Smooth muscle cell (in vitro differentiated cells): ENCODE results near the gene LTBP1. TPM values are rescaled to one million over a fixed set of nuclear protein-coding genes. Genes with fewer than 3 reads are reported as not detected.
"Not testable (repeated sequence)": the region's sequence is repeated elsewhere in the genome, so short reads cannot be mapped to it uniquely, and the experiment has no call there.

Experiments used
- DNase-seq: peaks from one replicate; lab custom pipeline; 2025; ENCODE audit not compliant: unreplicated experiment; lab: John Stamatoyannopoulos, UW
- H2AFZ ChIP-seq: fragments of 200-600 bp; sonication (generic); 2 replicates; pipeline ENCODE4 v1.6.0; 2016; ENCODE audit warnings: antibody characterized with exemption, low read depth, mild to moderate bottlenecking
- H3F3A ChIP-seq: fragments of 200-600 bp; sonication (generic); 2 replicates; pipeline ENCODE4 v1.6.0; 2017; ENCODE audit warnings: antibody characterized with exemption, low read depth
- H3K27ac ChIP-seq: fragments of 200-600 bp; sonication (generic); 2 replicates; pipeline ENCODE4 v1.5.1; 2016; ENCODE audit warnings: low read depth, mild to moderate bottlenecking
- H3K27me3 ChIP-seq: fragments of 200-600 bp; sonication (generic); 2 replicates; pipeline ENCODE4 v1.6.1; 2016; ENCODE audit warnings: low read depth, mild to moderate bottlenecking
- H3K36me3 ChIP-seq: fragments of 200-600 bp; sonication (generic); 2 replicates; pipeline ENCODE4 v1.5.1; 2016; ENCODE audit warnings: low read depth
- H3K4me1 ChIP-seq: fragments of 200-600 bp; sonication (generic); 2 replicates; pipeline ENCODE4 v1.5.1; 2016; ENCODE audit warnings: low read depth
- H3K4me2 ChIP-seq: fragments of 200-600 bp; sonication (generic); 2 replicates; pipeline ENCODE4 v1.6.0; 2016; ENCODE audit warnings: mild to moderate bottlenecking
- H3K4me3 ChIP-seq: fragments of 200-600 bp; sonication (generic); 2 replicates; pipeline ENCODE4 v1.5.1; 2016; ENCODE audit warnings: mild to moderate bottlenecking
- H3K79me2 ChIP-seq: fragments of 200-600 bp; sonication (generic); 2 replicates; pipeline ENCODE4 v1.6.0; 2016; ENCODE audit warnings: low read depth, mild to moderate bottlenecking
- H3K9ac ChIP-seq: fragments of 200-600 bp; sonication (generic); 2 replicates; pipeline ENCODE4 v1.6.0; 2016; ENCODE audit warnings: low read depth
- H3K9me3 ChIP-seq: fragments of 200-600 bp; sonication (generic); replicated peaks from 2 replicates; pipeline ENCODE4 v1.5.1; 2016; ENCODE audit warnings: low read depth
- H4K20me1 ChIP-seq: fragments of 200-600 bp; sonication (generic); 2 replicates; pipeline ENCODE4 v1.6.0; 2016; ENCODE audit warnings: low read depth
- CTCF ChIP-seq: fragments of 200-600 bp; sonication (generic); IDR thresholded peaks from 2 replicates; pipeline ENCODE4 v1.5.1; 2017; ENCODE audit warnings: borderline replicate concordance, mild to moderate bottlenecking, antibody characterized with exemption; ENCODE audit not compliant: insufficient read depth, poor library complexity, severe bottlenecking
- WGBS: methylation state at CpG from one replicate; pipeline ENCODE4 v1.1.7; 2016; ENCODE audit warnings: low lambda C conversion rate; 5-methylcytosine and 5-hydroxymethylcytosine counted together
- polyA plus RNA-seq: library from polyadenylated mRNA; unstranded; fragments of >200 nt; fragmentation: Nextera tagmentation; extraction: Ambion mirVana; gene quantifications from 2 replicates; pipeline ENCODE4 v1.2.1, GENCODE V29; 2016
- total RNA-seq: library from RNA; depleted of rRNA; stranded (reverse); fragments of >200 nt; gene quantifications from 2 replicates; pipeline ENCODE4 v1.2.3, GENCODE V29; 2014

Gene LTBP1
- total and polyA plus RNA-seq, 2 experiments from 2014 or later = 146 to 250 TPM

GRCh38 chr2:33437815-33438214 lies 491.1 kb downstream of the LTBP1 start:
- WGBS = 82% methylated on average over 2 of the region's 2 CpGs
- Histone ChIP-seq H4K20me1 (no peaks in the 10 kb centered on the region), H3K9ac (no peak overlapping the region), H2AFZ (no peak overlapping the region), H3K4me2 (peak overlapping the region; percentile 64), H3K4me1 (peaks cover 8% of the 10 kb centered on the region), H3K27ac (peak overlapping the region; percentile 82), H3K36me3 (no peaks in the 10 kb centered on the region), H3K4me3 (no peak overlapping the region), H3K79me2 (no peaks in the 10 kb centered on the region), H3K27me3 (no peaks in the 10 kb centered on the region), H3F3A (no peaks in the 10 kb centered on the region), H3K9me3 (no peaks in the 10 kb centered on the region)
- DNase-seq = no peak
- TF ChIP-seq CTCF = no peak

- H3K4me3 ChIP-seq = no peak overlapping the region
- H3K79me2 ChIP-seq = no peaks in the 10 kb centered on the region
- no peaks in the 10 kb centered on the region for H3K27me3 ChIP-seq
- no peak overlapping the region for H3K9ac ChIP-seq
- H2AFZ ChIP-seq = no peak overlapping the region
- H3K9me3 ChIP-seq = no peaks in the 10 kb centered on the region
- no peak for DNase-seq
- no peaks in the 10 kb centered on the region for H4K20me1 ChIP-seq
- no peak overlapping the region for H3K27ac ChIP-seq
- 52% methylated on average over 3 of the region's 3 CpGs for WGBS
- H3K36me3 ChIP-seq = no peaks in the 10 kb centered on the region
- peaks cover 4% of the 10 kb centered on the region for H3K4me1 ChIP-seq
- TF ChIP-seq CTCF = peak; percentile 61
- no peaks in the 10 kb centered on the region for H3F3A ChIP-seq
- no peak overlapping the region for H3K4me2 ChIP-seq
Observed at GRCh38 chr2:33441235-33441810, 494.6 kb downstream of the LTBP1 start.

GRCh38 chr2:33442052-33442451 lies 495.3 kb downstream of the LTBP1 start:
- H3K4me3 ChIP-seq = not testable (repeated sequence)
- 97% methylated on average over 9 of the region's 9 CpGs for WGBS

GRCh38 chr2:33442528-33443079 lies 495.9 kb downstream of the LTBP1 start:
- peak overlapping the region; percentile 31 for H3K27ac ChIP-seq
- H3K9me3 ChIP-seq = no peaks in the 10 kb centered on the region
- H3K4me1 ChIP-seq = no peaks in the 10 kb centered on the region
- TF ChIP-seq CTCF = no peak
- no peak for DNase-seq
- no peaks in the 10 kb centered on the region for H4K20me1 ChIP-seq
- no peaks in the 10 kb centered on the region for H3F3A ChIP-seq
- 84% methylated on average over 6 of the region's 6 CpGs for WGBS
- H3K4me2 ChIP-seq = no peak overlapping the region
- H3K4me3 ChIP-seq = no peak overlapping the region
- H3K27me3 ChIP-seq = no peaks in the 10 kb centered on the region
- no peak overlapping the region for H2AFZ ChIP-seq
- no peak overlapping the region for H3K9ac ChIP-seq
- no peaks in the 10 kb centered on the region for H3K36me3 ChIP-seq
- no peaks in the 10 kb centered on the region for H3K79me2 ChIP-seq

More at GRCh38 chr2:33442052-33442451, 495.3 kb downstream of the LTBP1 start:
- H3K9ac ChIP-seq, H3K4me2 ChIP-seq, H3K27me3 ChIP-seq, H3K27ac ChIP-seq, H2AFZ ChIP-seq, H3F3A ChIP-seq, H3K36me3 ChIP-seq, DNase-seq, H3K9me3 ChIP-seq, H4K20me1 ChIP-seq, H3K79me2 ChIP-seq, H3K4me1 ChIP-seq: not testable (repeated sequence)
